Measurements from ENCODE around the gene LY6G5C. TPM values are rescaled to one million over a fixed set of nuclear protein-coding genes. Genes with fewer than 3 reads are reported as not detected.

LY6G5C gene
- total RNA-seq, 4 donors from 2014 or later = 0.54 to 7.9 (median 0.83) TPM; not detected in 1

DNA sequence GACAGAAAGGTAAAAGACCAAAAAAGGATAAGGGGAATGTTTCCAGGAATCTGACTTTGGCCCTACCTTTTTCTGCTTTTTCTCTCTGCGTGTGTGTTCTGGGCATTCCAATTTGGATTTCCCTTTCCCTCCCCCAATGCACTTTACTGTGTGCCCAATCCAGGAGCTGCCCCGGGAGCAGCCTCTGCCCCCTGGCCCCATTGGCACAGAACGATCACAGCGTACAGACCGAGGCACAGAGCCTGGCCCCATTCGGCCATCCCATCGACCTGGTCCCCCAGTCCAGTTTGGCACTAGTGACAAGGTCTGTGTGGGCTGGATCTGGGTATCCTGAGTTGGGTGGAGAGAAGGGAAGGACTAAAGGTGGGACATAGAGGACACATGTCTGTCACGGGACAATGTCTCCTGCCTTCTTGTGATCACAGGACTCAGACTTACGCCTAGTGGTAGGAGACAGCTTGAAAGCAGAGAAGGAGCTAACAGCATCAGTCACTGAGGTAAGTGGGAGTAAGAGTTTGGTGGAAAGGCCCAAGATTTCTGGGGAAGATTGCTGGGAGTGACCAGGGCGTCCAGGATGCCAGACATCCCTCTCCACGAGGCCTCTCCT lies 45.8 kb downstream of the LY6G5C start:
- DNase-seq = no peak
- 80 to 87% methylated on average over 10 to 11 of the region's 11 CpGs for WGBS, 2 donors
- intact Hi-C loops (cut with DNase I) = no loop called here
- no peaks in the 10 kb centered on the region for H3K27me3 ChIP-seq
- no peak overlapping the region for H3K4me3 ChIP-seq (replicated peaks in 1 of 3)
- no peaks in the 10 kb centered on the region for H3K9me3 ChIP-seq
- TF ChIP-seq POLR2A (IDR thresholded peaks at IDR 0.05) = no peak
- TF ChIP-seq CTCF (IDR thresholded peaks at IDR 0.05) = no peak
- no peaks in the 10 kb centered on the region for H3K4me1 ChIP-seq
- no peak overlapping the region for H3K27ac ChIP-seq
- H3K36me3 ChIP-seq = peaks cover 87 to 93% of the 10 kb centered on the region in 2 donors

GRCh38 chr6:31634131-31634530 lies 46.7 kb downstream of the LY6G5C start:
- Histone ChIP-seq H3K4me1 (no peaks in the 10 kb centered on the region), H3K27me3 (no peaks in the 10 kb centered on the region), H3K4me3 (replicated peaks in 1 of 3) (no peak overlapping the region), H3K27ac (no peak overlapping the region), H3K36me3 (peaks cover 87 to 93% of the 10 kb centered on the region in 2 donors), H3K9me3 (no peaks in the 10 kb centered on the region)
- no peak for DNase-seq
- intact Hi-C loops (cut with DNase I) = no loop called here
- 91 to 94% methylated on average over 3 of the region's 3 CpGs for whole genome bisulfite sequencing, 2 donors
- no peak for TF ChIP-seq CTCF (IDR thresholded peaks at IDR 0.05)
- no peak for TF ChIP-seq POLR2A (IDR thresholded peaks at IDR 0.05)

- no peaks in the 10 kb centered on the region for H3K4me1 ChIP-seq
- no peak overlapping the region for H3K27ac ChIP-seq
- intact Hi-C loops (cut with DNase I) = no loop called here
- no peak overlapping the region for H3K4me3 ChIP-seq (replicated peaks in 1 of 3)
- H3K9me3 ChIP-seq = no peaks in the 10 kb centered on the region
- no peaks in the 10 kb centered on the region for H3K27me3 ChIP-seq
- no peak for DNase-seq
- H3K36me3 ChIP-seq = peaks cover 88 to 96% of the 10 kb centered on the region in 2 donors
- TF ChIP-seq POLR2A (IDR thresholded peaks at IDR 0.05) = no peak
- TF ChIP-seq CTCF (IDR thresholded peaks at IDR 0.05) = no peak
- WGBS, 2 donors = 84 to 93% methylated on average over 6 to 7 of the region's 7 CpGs
Observed at GRCh38 chr6:31633447-31633846, 47.4 kb downstream of the LY6G5C start.

DNA sequence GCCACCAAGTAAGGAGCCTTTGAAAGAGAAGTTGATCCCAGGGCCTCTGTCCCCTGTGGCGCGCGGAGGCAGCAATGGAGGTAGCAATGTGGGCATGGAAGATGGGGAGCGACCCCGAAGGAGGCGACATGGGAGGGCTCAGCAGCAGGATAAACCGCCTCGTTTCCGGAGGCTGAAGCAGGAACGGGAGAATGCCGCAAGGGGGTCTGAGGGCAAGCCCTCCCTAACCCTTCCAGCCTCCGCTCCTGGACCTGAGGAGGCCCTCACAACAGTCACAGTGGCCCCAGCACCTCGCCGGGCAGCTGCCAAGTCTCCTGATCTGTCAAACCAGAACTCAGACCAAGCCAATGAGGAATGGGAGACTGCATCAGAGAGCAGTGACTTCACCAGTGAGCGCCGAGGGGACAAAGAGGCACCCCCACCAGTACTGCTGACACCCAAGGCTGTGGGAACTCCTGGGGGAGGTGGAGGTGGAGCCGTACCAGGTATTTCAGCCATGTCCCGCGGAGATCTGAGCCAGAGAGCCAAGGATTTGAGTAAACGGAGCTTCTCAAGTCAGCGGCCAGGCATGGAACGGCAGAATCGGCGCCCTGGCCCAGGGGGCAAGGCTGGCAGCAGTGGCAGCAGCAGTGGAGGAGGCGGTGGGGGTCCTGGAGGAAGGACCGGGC lies 48.5 kb downstream of the LY6G5C start:
- no peak for DNase-seq
- Histone ChIP-seq H3K4me1 (no peaks in the 10 kb centered on the region), H3K27me3 (no peaks in the 10 kb centered on the region), H3K27ac (no peak overlapping the region), H3K4me3 (replicated peaks in 1 of 3) (no peak overlapping the region), H3K36me3 (peaks cover 95 to 99% of the 10 kb centered on the region in 2 donors), H3K9me3 (no peaks in the 10 kb centered on the region)
- 93% methylated on average over 24 to 26 of the region's 26 CpGs for WGBS, 2 donors
- intact Hi-C loops (cut with DNase I) = no loop called here
- TF ChIP-seq POLR2A (IDR thresholded peaks at IDR 0.05) (no peak), CTCF (IDR thresholded peaks at IDR 0.05) (no peak)

DNA sequence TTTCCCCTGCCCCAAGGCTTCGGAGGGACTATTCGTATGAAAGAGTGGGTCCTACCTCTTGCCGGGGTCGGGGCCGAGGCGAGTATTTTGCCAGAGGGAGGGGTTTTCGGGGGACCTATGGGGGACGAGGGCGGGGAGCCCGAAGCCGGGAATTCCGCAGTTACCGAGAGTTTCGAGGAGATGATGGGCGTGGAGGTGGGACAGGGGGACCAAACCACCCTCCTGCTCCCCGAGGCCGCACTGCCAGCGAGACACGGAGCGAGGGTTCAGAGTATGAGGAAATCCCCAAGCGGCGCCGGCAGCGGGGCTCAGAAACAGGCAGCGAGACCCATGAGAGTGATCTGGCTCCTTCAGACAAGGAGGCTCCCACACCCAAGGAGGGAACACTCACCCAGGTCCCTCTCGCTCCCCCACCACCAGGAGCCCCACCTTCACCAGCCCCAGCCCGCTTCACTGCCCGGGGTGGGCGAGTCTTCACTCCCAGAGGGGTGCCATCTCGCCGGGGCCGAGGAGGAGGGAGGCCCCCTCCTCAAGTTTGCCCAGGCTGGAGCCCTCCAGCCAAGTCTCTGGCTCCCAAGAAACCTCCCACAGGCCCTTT lies 49.1 kb downstream of the LY6G5C start:
- Histone ChIP-seq H3K27ac (no peak overlapping the region), H3K36me3 (peaks cover 95 to 99% of the 10 kb centered on the region in 2 donors), H3K9me3 (no peaks in the 10 kb centered on the region), H3K4me1 (no peaks in the 10 kb centered on the region), H3K4me3 (replicated peaks in 1 of 3) (no peak overlapping the region), H3K27me3 (no peaks in the 10 kb centered on the region)
- intact Hi-C loops (cut with DNase I) = no loop called here
- WGBS, 2 donors = 91 to 94% methylated on average over 25 to 29 of the region's 32 CpGs
- TF ChIP-seq POLR2A (IDR thresholded peaks at IDR 0.05) (no peak), CTCF (IDR thresholded peaks at IDR 0.05) (no peak)
- no peak for DNase-seq

Data from thyroid gland (tissue), 4 donors.